Common myeloid progenitor, CD34-positive (primary cell): ENCODE data around the gene IL1RL2.
A peak's percentile ranks its signal among the peaks of the same experiment; 100 is the strongest.

ENCODE experiments used
- CTCF ChIA-PET: fragments of 350-600 bp; sonication (Branson Sonifier 250); formaldehyde crosslinking; loops from one replicate; lab custom pipeline; 2021; ENCODE audit warnings: antibody characterized with exemption; lab: Charles Lee
- POLR2A ChIA-PET: fragments of 350-600 bp; sonication (Branson Sonifier 250); formaldehyde crosslinking; loops from one replicate; lab custom pipeline; 2021; ENCODE audit warnings: antibody characterized with exemption; lab: Charles Lee
- DNase-seq, 3 donors: peaks; one replicate each; pipeline versions ENCODE4 v3.0.0 to v3.0.0-alpha.2; 2013
- H3K27ac ChIP-seq, 2 experiments: 1 replicate in 1 of 2; 2 replicates in 1 of 2; pipeline ENCODE4 v1.7.0; 2013; ENCODE audit warnings: inconsistent platforms in 2 of 2, low read length in 2 of 2, mild to moderate bottlenecking in 2 of 2, low read depth in 1 of 2, moderate library complexity in 1 of 2; ENCODE audit not compliant: severe bottlenecking in 2 of 2, insufficient read depth in 1 of 2, poor library complexity in 1 of 2
- H3K27me3 ChIP-seq, 5 experiments: replicated peaks in 2 of 5; 1 replicate in 3 of 5; 2 replicates in 2 of 5; pipeline versions ENCODE4 v1.6.1 to v1.7.0; 2013; ENCODE audit warnings: low read length in 4 of 5, mild to moderate bottlenecking in 2 of 5, moderate library complexity in 2 of 5, inconsistent platforms in 1 of 5; ENCODE audit not compliant: insufficient read depth in 5 of 5, control insufficient read depth in 4 of 5
- H3K36me3 ChIP-seq, 4 experiments: 1 replicate in 2 of 4; 2 replicates in 2 of 4; pipeline versions ENCODE4 v1.6.1 to v1.7.0; 2013; ENCODE audit warnings: low read length in 3 of 4, control low read depth in 1 of 4, mild to moderate bottlenecking in 1 of 4; ENCODE audit not compliant: control insufficient read depth in 4 of 4, insufficient read depth in 4 of 4
- H3K4me1 ChIP-seq, 4 experiments: 1 replicate in 3 of 4; 2 replicates in 1 of 4; pipeline versions ENCODE4 v1.6.1 to v1.7.1; 2013; ENCODE audit warnings: low read length in 3 of 4, mild to moderate bottlenecking in 3 of 4, control low read depth in 1 of 4, inconsistent platforms in 1 of 4, moderate library complexity in 1 of 4; ENCODE audit not compliant: control insufficient read depth in 4 of 4, insufficient read depth in 4 of 4; ENCODE audit errors: control extremely low read depth in 1 of 4
- H3K4me3 ChIP-seq, 7 experiments: 1 replicate in 4 of 7; 2 replicates in 3 of 7; pipeline versions ENCODE4 v1.5.1 to v1.7.0; 2013; ENCODE audit warnings: mild to moderate bottlenecking in 7 of 7, low read length in 6 of 7, moderate library complexity in 6 of 7, inconsistent platforms in 2 of 7, low read depth in 2 of 7, control low read depth in 1 of 7; ENCODE audit not compliant: insufficient read depth in 4 of 7, control insufficient read depth in 1 of 7; ENCODE audit errors: extremely low read depth in 1 of 7
- H3K9me3 ChIP-seq, 5 experiments: 1 replicate in 4 of 5; 2 replicates in 1 of 5; pipeline versions ENCODE4 v1.6.1 to v1.7.1; 2013; ENCODE audit warnings: low read length in 4 of 5, mild to moderate bottlenecking in 2 of 5, inconsistent platforms in 1 of 5, low read depth in 1 of 5, moderate library complexity in 1 of 5; ENCODE audit not compliant: control insufficient read depth in 4 of 5, insufficient read depth in 2 of 5; ENCODE audit errors: control extremely low read depth in 1 of 5
- WGBS: methylation state at CpG from one replicate; pipeline ENCODE4 v1.1.5; 2013; ENCODE audit not compliant: insufficient coverage; 5-methylcytosine and 5-hydroxymethylcytosine counted together

IL1RL2 gene

GRCh38 chr2:102241616-102242305, 54.9 kb downstream of the IL1RL2 start:
- no peak for DNase-seq
- no peaks in the 10 kb centered on the region for H3K9me3 ChIP-seq
- 100% methylated on average over 2 of the region's 6 CpGs for WGBS
- H3K4me3 ChIP-seq, result no peak overlapping the region
- ChIA-PET CTCF (interaction anchor here (1.1 to 8.0 kb wide), 21 partner anchors 8 to 356 kb away, joined by 3 to 66 read pairs (median 9); partner anchors contain the start of gene IL18R1), POLR2A (no interaction called here)
- H3K36me3 ChIP-seq, result no peaks in the 10 kb centered on the region
- H3K4me1 ChIP-seq, result peaks cover 0 to 2% (median 0%) of the 10 kb centered on the region in 4 experiments
- H3K27me3 ChIP-seq, result no peaks in the 10 kb centered on the region
- H3K27ac ChIP-seq, result no peak overlapping the region

- 94% methylated on average over 24 of the region's 27 CpGs for WGBS
- ChIA-PET CTCF (no interaction called here), POLR2A (no interaction called here)
- H3K27ac ChIP-seq, result no peak overlapping the region
- H3K27me3 ChIP-seq, result peaks cover 0 to 7% (median 0%) of the 10 kb centered on the region in 5 experiments
- H3K4me1 ChIP-seq, result peaks cover 0 to 2% (median 0%) of the 10 kb centered on the region in 4 experiments
- no peaks in the 10 kb centered on the region for H3K36me3 ChIP-seq
- no peaks in the 10 kb centered on the region for H3K9me3 ChIP-seq
- DNase-seq, result no peak
- no peak overlapping the region for H3K4me3 ChIP-seq
Observed at GRCh38 chr2:102245266-102246151, 58.7 kb downstream of the IL1RL2 start.

- ChIA-PET CTCF (interaction anchor here (0.8 to 5.6 kb wide), 7 partner anchors 12 to 196 kb away, joined by 3 to 82 read pairs (median 4); partner anchors contain the start of gene IL18R1), POLR2A (no interaction called here)
- H3K4me3 ChIP-seq, result no peak overlapping the region
- H3K4me1 ChIP-seq, result peaks cover 0 to 9% (median 6%) of the 10 kb centered on the region in 4 experiments
- DNase-seq, result no peak
- WGBS, result 95% methylated on average over 20 of the region's 37 CpGs
- no peak overlapping the region for H3K27ac ChIP-seq
- peaks cover 0 to 8% (median 0%) of the 10 kb centered on the region in 5 experiments for H3K27me3 ChIP-seq
- no peaks in the 10 kb centered on the region for H3K36me3 ChIP-seq
- H3K9me3 ChIP-seq, result no peaks in the 10 kb centered on the region
Observed at GRCh38 chr2:102250278-102250821, 63.5 kb downstream of the IL1RL2 start.

DNA sequence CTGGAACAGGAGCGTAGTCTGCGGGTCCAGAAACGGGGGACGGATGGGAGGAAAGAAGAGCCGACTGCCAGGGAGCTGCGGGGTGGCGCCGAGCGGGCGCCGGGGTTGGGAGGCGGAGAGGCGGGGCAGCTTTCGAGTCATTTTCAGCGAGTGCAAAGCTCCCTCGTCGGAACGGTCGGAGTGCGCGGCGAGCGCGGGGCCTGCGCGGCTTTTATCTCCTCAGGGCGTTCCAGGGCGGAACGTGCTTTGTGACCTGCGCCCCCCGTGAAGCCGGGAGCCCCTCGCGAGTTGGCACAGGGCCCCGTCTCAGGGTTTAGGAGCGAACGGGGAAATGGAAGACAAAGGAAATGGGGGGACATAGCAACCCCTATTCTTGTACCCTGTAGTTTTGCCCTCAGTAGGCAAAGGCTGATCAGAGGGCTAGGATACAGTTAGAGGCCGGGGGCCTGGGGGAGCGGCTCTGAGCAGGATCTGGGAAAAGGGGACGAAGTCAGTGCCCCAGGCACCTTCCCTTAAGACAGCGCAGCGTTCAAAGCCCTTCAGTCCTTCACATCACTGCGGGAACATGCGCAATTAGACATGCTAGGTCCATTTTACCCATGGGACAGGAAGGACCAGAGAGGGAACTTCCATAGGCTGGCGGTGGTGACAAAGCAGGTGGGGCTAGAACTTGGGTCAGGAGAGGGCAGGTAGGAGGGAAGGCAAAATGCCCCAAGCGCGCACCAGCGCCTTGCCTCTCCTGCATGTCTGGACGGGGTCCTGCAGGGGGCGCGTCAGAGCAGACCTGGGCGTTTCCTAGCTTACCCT, 64.4 kb downstream of the IL1RL2 start:
- no peaks in the 10 kb centered on the region for H3K9me3 ChIP-seq
- H3K4me3 ChIP-seq, result peak overlapping the region; percentile 4 to 79 (median 64)
- H3K27me3 ChIP-seq, result peaks cover 0 to 8% (median 0%) of the 10 kb centered on the region in 5 experiments
- H3K36me3 ChIP-seq, result no peaks in the 10 kb centered on the region
- CTCF ChIA-PET, result interaction anchor here (0.7 to 5.6 kb wide), 18 partner anchors 7 to 245 kb away, joined by 3 to 82 read pairs (median 4); partner anchors contain the start of gene IL18R1
- no peak overlapping the region for H3K27ac ChIP-seq
- peaks cover 0 to 9% (median 6%) of the 10 kb centered on the region in 4 experiments for H3K4me1 ChIP-seq
- 2% methylated on average over 41 of the region's 52 CpGs for WGBS
- POLR2A ChIA-PET, result no interaction called here
- peak; percentile 67 to 76 (median 72) for DNase-seq

DNA sequence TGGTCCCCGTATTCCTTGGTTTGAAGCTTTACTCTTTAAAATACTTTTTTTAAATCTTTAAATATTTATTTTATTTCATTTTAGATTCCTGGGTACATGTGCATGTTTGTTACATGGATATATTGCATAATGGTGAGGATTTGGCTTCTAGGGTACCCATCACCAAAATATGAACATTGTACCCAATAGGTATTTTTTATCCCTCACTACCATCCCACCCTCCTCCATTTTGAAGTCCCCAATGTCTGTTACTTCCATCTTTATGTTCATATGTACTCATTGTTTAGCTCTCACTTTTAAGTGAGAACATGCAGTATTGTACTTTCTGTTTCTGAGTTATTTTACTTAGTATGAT, 65.0 kb downstream of the IL1RL2 start:
- peaks cover 0 to 8% (median 0%) of the 10 kb centered on the region in 5 experiments for H3K27me3 ChIP-seq
- H3K4me3 ChIP-seq, result peak overlapping the region in 3 of 7 experiments; percentile 66 to 79 (median 73)
- no peaks in the 10 kb centered on the region for H3K9me3 ChIP-seq
- no peaks in the 10 kb centered on the region for H3K36me3 ChIP-seq
- POLR2A ChIA-PET, result no interaction called here
- no CpG with 5 or more reads among the region's 1 CpG for WGBS
- DNase-seq, result no peak
- CTCF ChIA-PET, result interaction anchor here (0.7 to 5.6 kb wide), 15 partner anchors 8 to 246 kb away, joined by 3 to 82 read pairs (median 4); no protein-coding TSS in a partner anchor
- H3K27ac ChIP-seq, result no peak overlapping the region
- H3K4me1 ChIP-seq, result peaks cover 0 to 9% (median 6%) of the 10 kb centered on the region in 4 experiments

GRCh38 chr2:102252236-102252635, 65.4 kb downstream of the IL1RL2 start:
- no peaks in the 10 kb centered on the region for H3K36me3 ChIP-seq
- DNase-seq, result no peak
- ChIA-PET CTCF (interaction anchor here (0.6 to 5.6 kb wide), 16 partner anchors 8 to 246 kb away, joined by 3 to 82 read pairs (median 4); no protein-coding TSS in a partner anchor), POLR2A (no interaction called here)
- no peak overlapping the region for H3K4me3 ChIP-seq
- H3K27ac ChIP-seq, result no peak overlapping the region
- no peaks in the 10 kb centered on the region for H3K9me3 ChIP-seq
- WGBS, result no CpG with 5 or more reads among the region's 2 CpGs
- H3K27me3 ChIP-seq, result peaks cover 0 to 8% (median 0%) of the 10 kb centered on the region in 5 experiments
- H3K4me1 ChIP-seq, result peaks cover 0 to 9% (median 6%) of the 10 kb centered on the region in 4 experiments
